OCI-LY1 (cell line): ENCODE measurements around the gene EGFL6.
"Not testable (repeated sequence)": the region's sequence is repeated elsewhere in the genome, so short reads cannot be mapped to it uniquely, and the experiment has no call there.

Experiments
- H2AFZ ChIP-seq: fragments of 200-600 bp; sonication (generic), shearing (Covaris generic); 2 replicates; pipeline ENCODE4 v1.6.0; 2014; ENCODE audit warnings: antibody characterized with exemption, mild to moderate bottlenecking, low read length
- H3F3A ChIP-seq: fragments of 200-600 bp; sonication (generic), shearing (Covaris generic); 2 replicates; pipeline ENCODE4 v1.6.0; 2014; ENCODE audit warnings: mild to moderate bottlenecking, antibody characterized with exemption, low read length, moderate library complexity; ENCODE audit not compliant: insufficient read depth
- H3K27ac ChIP-seq: fragments of 200-600 bp; sonication (generic); 2 replicates; pipeline ENCODE4 v1.5.1; 2014; ENCODE audit warnings: low read length, mixed run types, mild to moderate bottlenecking, low read depth; ENCODE audit not compliant: poor library complexity, severe bottlenecking
- H3K27me3 ChIP-seq: fragments of 200-600 bp; sonication (generic); 2 replicates; pipeline ENCODE4 v1.6.0; 2014; ENCODE audit warnings: antibody characterized with exemption, mild to moderate bottlenecking, low read length, moderate library complexity; ENCODE audit not compliant: insufficient read depth
- H3K36me3 ChIP-seq: fragments of 200-600 bp; sonication (generic); 2 replicates; pipeline ENCODE4 v1.6.1; 2014; ENCODE audit warnings: mild to moderate bottlenecking, antibody characterized with exemption, low read length, moderate library complexity, mixed read lengths; ENCODE audit not compliant: insufficient read depth
- H3K4me1 ChIP-seq: fragments of 200-600 bp; sonication (generic); 2 replicates; pipeline ENCODE4 v1.5.1; 2014; ENCODE audit warnings: mild to moderate bottlenecking, low read length, moderate library complexity; ENCODE audit not compliant: insufficient read depth, severe bottlenecking
- H3K4me2 ChIP-seq: fragments of 200-600 bp; sonication (generic), shearing (Covaris generic); 2 replicates; pipeline ENCODE4 v1.6.1; 2014; ENCODE audit warnings: low read length
- H3K4me3 ChIP-seq: fragments of 200-600 bp; sonication (generic); 2 replicates; pipeline ENCODE4 v1.5.1; 2014; ENCODE audit warnings: low read length, low read depth, mild to moderate bottlenecking, mixed read lengths; ENCODE audit not compliant: poor library complexity, severe bottlenecking
- H3K79me2 ChIP-seq: fragments of 200-600 bp; shearing (Covaris generic); 2 replicates; pipeline ENCODE4 v1.6.1; 2016; ENCODE audit warnings: mixed run types, low read length, mixed read lengths; ENCODE audit not compliant: insufficient read depth
- H3K9ac ChIP-seq: fragments of 200-600 bp; sonication (generic), shearing (Covaris generic); 2 replicates; pipeline ENCODE4 v1.6.1; 2014; ENCODE audit warnings: mild to moderate bottlenecking, low read length, mixed read lengths
- H3K9me2 ChIP-seq: fragments of 200-600 bp; sonication (generic), shearing (Covaris generic); 2 replicates; pipeline ENCODE4 v1.6.1; 2014; ENCODE audit warnings: low read depth, mild to moderate bottlenecking, low read length, mixed read lengths
- H3K9me3 ChIP-seq: fragments of 200-600 bp; shearing (Covaris generic); 2 replicates; pipeline ENCODE4 v1.6.1; 2014; ENCODE audit warnings: low read length, mixed read lengths
- H4K20me1 ChIP-seq: fragments of 200-600 bp; sonication (generic), shearing (Covaris generic); 2 replicates; pipeline ENCODE4 v1.6.0; 2016; ENCODE audit warnings: mild to moderate bottlenecking, low read length; ENCODE audit not compliant: insufficient read depth
- EZH2 ChIP-seq: fragments of 200-600 bp; sonication (generic), shearing (Covaris generic); IDR thresholded peaks from 2 replicates; pipeline ENCODE4 v1.8.0; 2017; ENCODE audit warnings: borderline replicate concordance, mixed run types, mild to moderate bottlenecking, antibody characterized with exemption, low read length, moderate library complexity, mixed read lengths
- TF ChIP-seq, protein P1 (sequence below): fragments of 200-600 bp; sonication (generic), shearing (Covaris generic); IDR thresholded peaks from 2 replicates; pipeline ENCODE4 v1.5.1; 2017; ENCODE audit warnings: mild to moderate bottlenecking, antibody characterized with exemption, low read length, moderate library complexity, mixed read lengths

EGFL6 gene

DNA sequence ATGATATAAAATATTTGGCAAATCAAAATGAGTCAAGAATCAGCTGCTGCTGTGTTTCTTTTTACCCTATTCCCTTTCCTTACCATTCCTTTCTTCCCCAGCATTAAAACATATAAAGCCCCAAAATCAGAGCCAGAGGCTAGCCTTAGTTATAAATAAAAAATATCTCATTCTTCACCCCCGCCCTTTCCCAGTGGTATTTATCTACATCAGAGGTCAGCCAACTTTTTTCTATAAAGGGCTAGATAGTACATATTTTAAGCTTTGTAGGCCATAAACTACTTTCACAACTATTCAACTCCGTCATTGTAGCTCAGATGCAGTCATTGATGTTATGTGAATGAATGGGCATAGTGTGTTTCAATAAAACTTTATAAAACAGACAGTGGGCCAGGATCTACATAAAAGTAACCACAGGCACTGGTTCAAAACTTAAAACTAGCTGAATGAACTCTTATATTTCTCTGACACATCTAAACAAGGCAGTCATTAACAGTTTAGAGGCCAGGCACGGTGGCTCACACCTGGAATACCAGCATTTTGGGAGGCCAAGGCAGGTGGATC lies 53.1 kb downstream of the EGFL6 start:
- no peaks in the 10 kb centered on the region for H3K79me2 ChIP-seq
- H4K20me1 ChIP-seq = no peaks in the 10 kb centered on the region
- no peaks in the 10 kb centered on the region for H3K9me3 ChIP-seq
- no peak overlapping the region for H2AFZ ChIP-seq
- H3K4me3 ChIP-seq = no peak overlapping the region
- no peaks in the 10 kb centered on the region for H3K9me2 ChIP-seq
- TF ChIP-seq, protein P1, sequence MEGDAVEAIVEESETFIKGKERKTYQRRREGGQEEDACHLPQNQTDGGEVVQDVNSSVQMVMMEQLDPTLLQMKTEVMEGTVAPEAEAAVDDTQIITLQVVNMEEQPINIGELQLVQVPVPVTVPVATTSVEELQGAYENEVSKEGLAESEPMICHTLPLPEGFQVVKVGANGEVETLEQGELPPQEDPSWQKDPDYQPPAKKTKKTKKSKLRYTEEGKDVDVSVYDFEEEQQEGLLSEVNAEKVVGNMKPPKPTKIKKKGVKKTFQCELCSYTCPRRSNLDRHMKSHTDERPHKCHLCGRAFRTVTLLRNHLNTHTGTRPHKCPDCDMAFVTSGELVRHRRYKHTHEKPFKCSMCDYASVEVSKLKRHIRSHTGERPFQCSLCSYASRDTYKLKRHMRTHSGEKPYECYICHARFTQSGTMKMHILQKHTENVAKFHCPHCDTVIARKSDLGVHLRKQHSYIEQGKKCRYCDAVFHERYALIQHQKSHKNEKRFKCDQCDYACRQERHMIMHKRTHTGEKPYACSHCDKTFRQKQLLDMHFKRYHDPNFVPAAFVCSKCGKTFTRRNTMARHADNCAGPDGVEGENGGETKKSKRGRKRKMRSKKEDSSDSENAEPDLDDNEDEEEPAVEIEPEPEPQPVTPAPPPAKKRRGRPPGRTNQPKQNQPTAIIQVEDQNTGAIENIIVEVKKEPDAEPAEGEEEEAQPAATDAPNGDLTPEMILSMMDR = no peak
- no peak for TF ChIP-seq EZH2
- H3K36me3 ChIP-seq = no peaks in the 10 kb centered on the region
- H3K27ac ChIP-seq = no peak overlapping the region
- no peak overlapping the region for H3K4me2 ChIP-seq
- H3K27me3 ChIP-seq = no peaks in the 10 kb centered on the region
- no peaks in the 10 kb centered on the region for H3F3A ChIP-seq
- no peak overlapping the region for H3K9ac ChIP-seq
- no peaks in the 10 kb centered on the region for H3K4me1 ChIP-seq

GRCh38 chrX:13627306-13627705 lies 57.9 kb downstream of the EGFL6 start:
- H3K9ac ChIP-seq = no peak overlapping the region
- no peak overlapping the region for H3K4me3 ChIP-seq
- H3K4me2 ChIP-seq = no peak overlapping the region
- no peak overlapping the region for H3K27ac ChIP-seq
- H3F3A ChIP-seq = no peaks in the 10 kb centered on the region
- H3K27me3 ChIP-seq = no peaks in the 10 kb centered on the region
- no peaks in the 10 kb centered on the region for H3K79me2 ChIP-seq
- H3K36me3 ChIP-seq = no peaks in the 10 kb centered on the region
- H3K4me1 ChIP-seq = no peaks in the 10 kb centered on the region
- no peaks in the 10 kb centered on the region for H3K9me2 ChIP-seq
- no peaks in the 10 kb centered on the region for H4K20me1 ChIP-seq
- H2AFZ ChIP-seq = no peak overlapping the region
- no peaks in the 10 kb centered on the region for H3K9me3 ChIP-seq
- TF ChIP-seq, protein P1 = no peak
- no peak for TF ChIP-seq EZH2

- H3K9me3 ChIP-seq, H3K27me3 ChIP-seq, H2AFZ ChIP-seq, H3K4me3 ChIP-seq, H3K79me2 ChIP-seq, H3K4me2 ChIP-seq, H3K36me3 ChIP-seq, H3K9me2 ChIP-seq, H4K20me1 ChIP-seq, H3F3A ChIP-seq, H3K4me1 ChIP-seq, H3K27ac ChIP-seq, H3K9ac ChIP-seq: not testable (repeated sequence)
Measured at GRCh38 chrX:13637224-13637623, 67.8 kb downstream of the EGFL6 start.

DNA sequence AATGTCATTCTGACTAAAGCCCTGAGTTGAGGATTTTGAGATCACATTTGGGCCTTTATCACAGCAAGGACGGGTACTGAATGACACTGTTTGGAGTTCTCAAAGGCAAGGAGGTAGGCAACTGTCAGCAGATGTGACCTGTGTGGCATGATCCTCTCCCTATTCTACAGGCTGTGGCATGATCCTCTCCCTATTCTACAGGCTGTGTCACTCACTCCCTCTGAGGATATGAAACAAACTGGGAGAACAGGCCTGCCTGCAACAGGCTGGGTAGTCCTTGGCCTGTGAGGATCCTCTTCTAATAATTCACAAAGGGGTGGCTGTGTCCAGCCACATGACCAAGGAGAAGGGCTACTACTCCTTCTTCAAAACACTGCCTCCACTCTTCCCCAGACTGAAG lies 68.6 kb downstream of the EGFL6 start:
- Histone ChIP-seq H3F3A (no peaks in the 10 kb centered on the region), H3K27ac (no peak overlapping the region), H3K9me2 (no peaks in the 10 kb centered on the region), H4K20me1 (no peaks in the 10 kb centered on the region), H3K79me2 (no peaks in the 10 kb centered on the region), H3K4me1 (no peaks in the 10 kb centered on the region), H2AFZ (no peak overlapping the region), H3K4me2 (no peak overlapping the region), H3K9ac (no peak overlapping the region), H3K36me3 (no peaks in the 10 kb centered on the region), H3K9me3 (no peaks in the 10 kb centered on the region), H3K27me3 (no peaks in the 10 kb centered on the region), H3K4me3 (no peak overlapping the region)
- TF ChIP-seq, protein P1 = no peak
- no peak for TF ChIP-seq EZH2
